Mesenteric fat pad (tissue), 1 donor: Measurements from ENCODE around the gene ESCO1. TPM values are rescaled to one million over a fixed set of nuclear protein-coding genes. Genes with fewer than 3 reads are reported as not detected.

Experiments used
- DNase-seq: peaks from one replicate; pipeline ENCODE4 v3.0.0-alpha.2; 2020; ENCODE audit warnings: low spot score
- total RNA-seq: library from RNA; stranded (reverse); fragmentation: NEBNext Ultra II Directional; extraction: Animal tissue kit (Norgen Biotek cat#: 25700); gene quantifications from one replicate; pipeline ENCODE4 v1.2.1, GENCODE V29; 2021
- donor health status: DM: yes; HTN: yes; CAD: no.

ESCO1 gene
- total RNA-seq, 1 donor from 2014 or later, result 11.1 TPM

DNA sequence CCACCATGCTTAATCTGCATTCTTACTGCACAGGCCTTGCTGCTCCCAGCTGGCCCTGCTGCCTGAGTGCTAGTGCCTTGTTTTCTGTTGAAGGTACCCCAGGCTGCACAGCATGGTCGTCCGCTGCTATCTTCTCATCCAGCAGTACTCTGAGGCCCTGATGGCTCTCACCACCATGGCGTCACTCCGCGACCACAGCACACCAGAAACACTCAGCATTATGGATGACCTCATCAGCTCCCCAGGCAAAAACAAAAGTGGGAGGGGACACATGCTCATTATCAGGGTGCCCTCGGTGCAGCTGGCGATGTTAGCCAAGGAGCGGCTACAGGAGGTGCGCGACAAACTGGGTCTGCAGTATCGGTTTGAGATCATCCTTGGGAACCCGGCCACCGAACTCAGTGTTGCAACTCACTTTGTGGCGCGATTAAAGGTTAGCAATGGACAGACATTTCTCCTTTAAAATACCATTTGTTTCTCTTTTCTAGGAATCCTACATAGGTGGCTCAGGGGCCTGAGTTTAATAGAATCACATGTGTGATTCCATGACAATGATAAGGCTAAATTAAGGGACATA, 110.5 kb downstream of the ESCO1 start:
- DNase-seq, result no peak

DNA sequence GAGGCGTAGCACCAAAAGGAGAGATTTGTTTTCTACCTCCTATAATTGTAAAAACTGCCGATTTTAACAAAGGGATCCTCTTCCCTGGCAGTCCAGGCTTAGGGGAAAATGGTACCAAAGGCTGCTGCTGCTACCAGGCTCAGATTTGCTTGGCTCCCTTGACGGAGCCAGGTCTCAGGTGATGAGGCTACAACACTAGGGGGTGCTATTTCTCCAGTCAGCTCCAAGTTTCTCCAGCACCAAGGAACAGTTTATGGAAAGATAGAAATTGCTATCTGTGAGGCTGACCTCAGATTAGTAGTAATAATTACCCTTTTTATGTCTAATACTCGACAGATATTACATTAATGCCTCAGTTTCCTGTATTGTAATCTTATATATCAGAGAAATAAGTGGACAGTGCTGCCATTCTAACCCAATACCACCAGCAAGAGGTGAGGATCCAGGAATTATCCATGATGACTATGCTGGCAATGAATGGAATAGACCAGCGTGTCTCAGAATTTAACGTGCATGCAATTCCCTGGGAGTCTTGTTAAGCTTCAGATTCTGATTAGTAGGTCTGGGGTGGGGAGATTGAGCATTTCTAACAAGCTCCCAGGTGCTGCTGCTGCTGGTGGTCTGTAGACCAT, 111.3 kb downstream of the ESCO1 start:
- DNase-seq, result no peak

DNA sequence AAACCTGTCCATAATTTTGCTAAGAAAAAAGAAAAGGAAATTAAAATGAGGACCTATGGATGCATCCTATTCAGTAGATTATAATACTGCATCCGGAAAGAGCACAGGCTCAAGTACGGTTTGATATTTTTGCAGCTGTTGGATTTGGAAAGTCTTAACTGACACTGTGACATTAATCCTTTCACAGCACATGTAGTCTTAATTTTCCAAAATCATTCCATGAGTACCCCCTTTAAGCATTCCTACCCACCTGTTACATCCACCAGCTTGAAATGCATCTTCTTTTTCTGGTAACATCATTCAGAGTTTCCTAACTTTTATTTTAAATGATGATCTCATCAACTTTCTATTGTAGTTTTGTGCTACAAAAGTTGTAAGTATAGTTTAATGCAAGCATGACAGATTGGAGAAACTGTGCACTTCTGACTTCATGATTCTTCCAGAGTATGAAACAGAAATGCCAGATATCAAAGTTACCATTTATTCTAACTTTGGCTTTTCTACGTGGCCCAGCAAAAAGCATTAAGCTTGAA, 113.5 kb downstream of the ESCO1 start:
- no peak for DNase-seq

DNA sequence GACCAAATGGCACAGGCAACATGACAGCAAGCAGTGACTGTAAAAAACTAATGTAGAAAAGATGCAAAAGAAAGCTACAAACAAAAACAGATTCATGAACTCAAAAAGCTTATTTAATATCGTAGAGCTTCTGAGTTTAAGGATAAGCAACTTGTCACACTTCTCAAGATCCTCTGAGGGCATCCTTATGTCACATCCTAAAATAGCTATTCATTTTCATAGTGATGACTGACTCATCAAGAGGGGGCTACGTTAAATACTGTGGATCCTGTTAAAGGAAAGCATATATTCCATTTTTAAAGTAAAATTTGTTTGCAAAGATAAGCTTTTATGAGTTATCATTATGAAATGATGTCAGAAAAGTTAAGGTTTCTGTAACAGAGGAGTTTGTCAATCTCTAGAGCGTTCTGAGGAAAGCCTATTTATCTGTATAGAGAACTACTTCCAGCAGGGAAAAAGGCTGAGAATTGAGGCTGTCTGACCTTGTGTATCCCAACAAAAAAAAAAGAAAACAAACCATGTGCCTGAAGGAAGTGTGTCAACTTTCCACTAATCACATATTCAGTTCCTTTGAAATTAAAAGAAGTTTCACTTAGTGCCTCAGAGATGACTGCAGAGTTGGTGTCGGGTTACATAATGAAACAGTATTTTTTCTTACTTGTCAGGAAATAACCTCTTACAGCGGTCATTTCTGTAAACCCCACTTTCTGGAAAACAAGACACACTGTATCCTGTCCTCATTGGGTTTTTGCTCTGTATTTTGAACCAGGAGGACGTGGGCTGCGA, 115.5 kb downstream of the ESCO1 start:
- DNase-seq, result no peak

DNA sequence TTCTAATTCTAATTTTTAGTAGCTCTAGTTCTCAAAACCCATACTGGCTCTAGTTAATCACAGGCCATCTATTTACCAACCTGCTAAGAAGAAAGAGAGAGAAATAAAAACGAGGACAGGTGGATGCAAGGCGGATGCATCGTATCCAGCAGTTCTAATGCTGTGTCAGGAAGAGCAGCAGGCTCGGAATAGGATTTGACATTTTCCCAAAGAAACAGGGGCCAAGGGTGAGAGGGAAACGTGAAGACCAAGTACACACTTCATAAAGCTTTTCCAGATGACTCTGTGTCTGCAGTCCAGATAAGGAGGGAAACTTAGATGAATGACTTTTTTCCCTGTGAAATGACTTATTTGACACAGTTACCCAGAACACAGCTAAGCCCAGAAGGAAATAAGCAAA, 117.5 kb downstream of the ESCO1 start:
- DNase-seq, result no peak

DNA sequence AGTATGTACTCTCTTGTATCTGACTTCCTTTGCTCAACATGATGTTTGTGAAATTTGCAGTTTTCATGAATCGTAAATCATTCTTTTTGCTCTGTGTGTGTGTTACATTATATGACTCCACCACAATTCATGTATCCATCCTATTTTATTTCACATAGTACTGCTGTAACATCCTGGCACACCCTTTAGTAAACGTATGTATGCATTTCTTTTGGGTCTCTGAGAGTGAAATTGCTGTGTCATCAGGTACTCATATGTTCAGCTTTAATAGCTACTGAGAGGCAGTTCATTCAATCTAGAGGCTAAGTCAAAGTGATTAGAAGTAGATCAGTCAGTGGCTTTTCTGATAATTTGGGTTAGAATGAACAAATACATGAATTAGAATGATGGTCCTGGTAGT, 118.8 kb downstream of the ESCO1 start:
- DNase-seq, result no peak

DNA sequence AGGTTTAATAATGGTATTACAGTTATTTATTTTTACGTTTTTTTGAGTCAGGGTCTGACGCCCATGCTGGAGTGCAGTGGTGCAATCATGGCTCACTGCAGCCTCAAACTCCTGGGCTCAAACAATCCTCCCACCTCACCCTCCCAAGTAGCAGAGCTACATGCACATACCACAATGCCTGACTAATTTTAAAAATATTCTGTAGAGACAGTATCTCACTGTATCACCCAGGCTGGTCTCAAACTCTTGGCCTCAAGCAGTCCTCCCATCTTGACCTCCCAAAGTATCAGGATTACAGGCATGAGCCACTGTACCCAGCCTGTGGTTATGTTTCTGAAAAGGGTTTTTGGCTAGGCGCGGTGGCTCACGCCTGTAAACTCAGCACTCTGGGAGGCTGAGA, 120.8 kb downstream of the ESCO1 start:
- no peak for DNase-seq

Other genes starting within 250 kb of the ESCO1 start
- gene SNRPD1, start 11.6 kb upstream of the ESCO1 start, total RNA-seq, result 38.0 TPM
- 23.9 TPM for gene ABHD3, start 104.1 kb upstream of the ESCO1 start, total RNA-seq
- gene MIB1, start 140.1 kb upstream of the ESCO1 start, total RNA-seq, result 30.4 TPM